HG02840 (cell line): ENCODE data around the gene COG8.
A peak's percentile ranks its signal among the peaks of the same experiment; 100 is the strongest.

Source experiments
- ATAC-seq: cut with Tn5 transposase; IDR thresholded peaks from one replicate; pipeline ENCODE4 v1.9.1; 2021; ENCODE audit warnings: mild to moderate bottlenecking, moderate library complexity, moderate number of reproducible peaks; ENCODE audit not compliant: unreplicated experiment, low FRiP score

The COG8 gene

GRCh38 chr16:69321080-69321479, 18.3 kb downstream of the COG8 start:
- no peak for ATAC-seq

GRCh38 chr16:69320740-69321073, 18.7 kb downstream of the COG8 start:
- ATAC-seq: no peak

GRCh38 chr16:69319826-69320739, 19.3 kb downstream of the COG8 start:
- ATAC-seq: no peak

GRCh38 chr16:69319381-69319780, 20.0 kb downstream of the COG8 start:
- no peak for ATAC-seq

GRCh38 chr16:69318911-69319289, 20.5 kb downstream of the COG8 start:
- ATAC-seq: no peak

GRCh38 chr16:69318177-69318910, 21.0 kb downstream of the COG8 start:
- ATAC-seq: no peak

GRCh38 chr16:69316595-69317034, 22.7 kb downstream of the COG8 start:
- ATAC-seq: no peak

GRCh38 chr16:69315486-69316311, 23.7 kb downstream of the COG8 start:
- no peak for ATAC-seq

- no peak for ATAC-seq
These were observed 24.8 kb downstream of the COG8 start for GRCh38 chr16:69314534-69314933.

- ATAC-seq: no peak
These were observed 25.9 kb downstream of the COG8 start for GRCh38 chr16:69313469-69313868.

GRCh38 chr16:69311533-69312387, 27.6 kb downstream of the COG8 start:
- peak; percentile 46 for ATAC-seq

GRCh38 chr16:69310653-69311532, 28.5 kb downstream of the COG8 start, which contains the start of gene VPS4A:
TSS of gene VPS4A (plus strand) at chr16:69311350. CDS start at chr16:69311512, 162 bp downstream.
- ATAC-seq: peak; percentile 97

GRCh38 chr16:69309316-69309715, 30.0 kb downstream of the COG8 start:
- ATAC-seq: no peak

GRCh38 chr16:69307856-69308255, 31.5 kb downstream of the COG8 start:
- ATAC-seq: no peak

GRCh38 chr16:69307091-69307490, 32.3 kb downstream of the COG8 start:
- ATAC-seq: no peak

GRCh38 chr16:69306031-69306430, 33.3 kb downstream of the COG8 start:
- no peak for ATAC-seq

- ATAC-seq: no peak
These were observed 37.1 kb downstream of the COG8 start for GRCh38 chr16:69302301-69302700.

- no peak for ATAC-seq
These were observed 37.5 kb downstream of the COG8 start for GRCh38 chr16:69301861-69302260.

- no peak for ATAC-seq
These were observed 38.2 kb downstream of the COG8 start for GRCh38 chr16:69301187-69301586.
